HG02588 (cell line): ENCODE data around the gene MBOAT1.
"Not testable (repeated sequence)": the region's sequence is repeated elsewhere in the genome, so short reads cannot be mapped to it uniquely, and the experiment has no call there.

Experiments
- ATAC-seq: cut with Tn5 transposase; IDR thresholded peaks from one replicate; pipeline ENCODE4 v1.9.1; 2021; ENCODE audit warnings: mild to moderate bottlenecking, moderate library complexity; ENCODE audit not compliant: unreplicated experiment

MBOAT1 gene

DNA sequence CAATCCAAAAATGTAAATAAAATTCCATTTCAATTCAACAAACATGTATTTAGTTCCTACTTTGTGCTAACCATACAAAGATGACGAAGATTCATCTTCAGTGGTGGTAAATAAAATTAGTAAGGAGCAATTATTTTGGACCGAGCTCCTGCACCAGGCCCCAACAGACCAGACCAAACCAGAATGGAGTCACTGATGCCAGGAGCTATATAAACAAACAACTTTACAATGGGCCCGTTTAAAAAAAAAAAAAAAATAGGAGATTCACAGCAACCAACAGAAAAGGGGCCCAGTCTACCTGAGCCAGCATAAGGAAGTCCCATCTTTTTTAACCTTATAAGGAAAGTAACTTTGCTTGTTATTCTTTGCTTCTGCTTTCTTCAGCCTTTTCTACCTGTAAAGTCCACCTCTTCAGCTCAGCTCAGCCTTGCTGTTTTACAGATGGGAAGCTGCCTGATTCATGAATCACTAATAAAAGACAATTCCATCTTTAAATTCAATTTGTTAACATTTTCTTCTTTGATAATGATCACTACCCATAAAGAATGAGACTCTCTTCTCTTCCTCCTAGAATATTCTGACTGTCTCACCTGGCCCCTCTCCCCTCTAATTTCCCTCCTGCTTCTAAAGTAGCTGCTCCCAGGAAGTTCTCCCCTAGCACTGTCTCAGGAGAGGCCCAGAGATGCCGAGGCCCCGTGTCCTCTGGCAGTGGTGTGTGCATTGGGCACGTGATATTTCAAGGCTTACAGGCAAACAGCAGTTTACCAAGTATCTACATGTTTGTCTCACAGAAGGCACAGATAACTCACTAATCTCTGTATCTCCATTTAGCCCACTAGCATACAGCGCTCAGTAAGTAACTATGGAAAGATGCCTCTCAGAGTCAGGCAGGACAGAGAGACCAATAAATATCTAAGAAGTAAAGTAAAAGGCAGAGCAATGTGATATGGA is 8.4 kb downstream of the MBOAT1 start:
- no peak for ATAC-seq

DNA sequence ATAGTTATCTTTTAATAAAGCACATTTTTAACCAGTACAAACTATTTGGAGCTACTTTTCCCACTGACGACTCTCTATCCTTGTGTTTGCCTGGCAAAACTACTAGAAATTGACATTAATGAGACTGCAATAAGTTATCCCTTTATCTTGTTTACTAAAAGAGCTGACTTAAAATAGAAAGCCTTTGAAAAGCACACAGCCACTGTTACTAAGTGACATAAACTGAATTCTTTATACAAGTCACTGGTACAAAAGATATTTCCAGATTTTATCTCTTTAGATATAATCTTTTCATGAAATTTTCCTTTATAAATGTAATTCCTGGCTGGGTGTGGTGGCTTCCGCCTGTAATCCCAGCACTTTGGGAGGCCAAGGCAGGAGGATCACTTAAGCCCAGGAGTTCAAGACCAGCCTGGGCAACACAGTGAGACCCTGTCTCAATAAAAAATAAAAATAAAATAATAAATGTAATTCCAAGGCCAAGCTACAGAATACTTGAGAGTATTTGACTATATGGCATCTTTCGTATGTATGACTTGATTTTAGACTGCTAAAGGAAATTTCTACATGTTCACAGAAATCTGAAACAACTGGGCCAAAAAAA is 9.5 kb downstream of the MBOAT1 start:
- no peak for ATAC-seq

DNA sequence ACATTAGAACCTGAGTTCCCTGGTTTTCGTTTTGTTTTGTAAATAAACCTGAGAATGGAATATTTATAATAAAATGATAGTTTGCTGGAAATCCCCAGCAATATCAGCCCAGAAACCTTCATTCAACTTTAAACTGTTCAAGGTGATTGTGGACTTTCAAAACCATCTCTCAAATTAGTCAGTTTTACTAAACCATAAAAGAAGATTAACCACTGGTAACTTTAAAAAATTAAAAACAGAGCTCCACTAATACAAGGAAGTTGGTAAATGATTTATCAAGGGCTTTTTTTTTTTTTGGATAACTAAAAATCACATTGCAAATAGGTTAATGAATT is 10.0 kb downstream of the MBOAT1 start:
- ATAC-seq: no peak

DNA sequence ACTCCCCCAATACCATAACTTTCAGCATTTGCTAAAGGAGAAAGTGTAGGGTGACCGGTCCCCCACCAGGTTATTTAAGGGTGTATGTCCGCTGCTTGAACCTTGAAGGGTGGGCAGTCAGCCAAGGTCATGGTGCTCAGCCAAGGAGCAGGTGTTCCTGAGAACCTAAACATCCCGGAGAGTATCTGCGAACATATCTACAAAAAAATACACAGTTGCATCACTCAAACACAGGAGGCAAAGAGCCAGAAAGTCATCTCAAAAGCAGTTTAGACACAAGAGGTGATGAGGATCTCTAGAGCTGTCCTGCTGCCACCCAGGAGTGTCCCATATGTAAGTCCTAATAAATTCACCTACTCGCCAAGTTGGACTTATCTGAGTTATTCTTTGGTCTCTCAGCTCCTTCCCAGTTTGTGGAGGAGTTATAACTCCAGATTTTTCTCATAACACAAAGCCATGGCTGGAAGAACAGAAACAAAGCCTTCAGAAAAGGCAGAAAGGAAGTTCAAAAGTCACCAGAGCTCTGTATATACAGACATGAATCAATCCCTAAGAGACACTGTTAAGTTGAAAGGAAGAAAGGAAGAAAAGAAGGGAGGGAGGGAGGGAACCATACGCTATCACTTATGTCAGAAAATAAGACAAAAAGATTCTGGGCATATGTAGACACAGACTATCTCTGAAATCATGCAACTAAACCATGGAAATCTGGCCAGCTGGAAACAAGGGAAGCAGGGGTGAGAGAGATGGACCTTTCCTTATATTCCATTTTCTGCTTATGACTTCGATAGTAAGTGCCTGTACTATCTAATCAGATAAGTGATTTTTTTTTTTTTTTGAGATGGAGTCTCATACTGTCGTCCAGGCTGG is 11.3 kb downstream of the MBOAT1 start:
- no peak for ATAC-seq

DNA sequence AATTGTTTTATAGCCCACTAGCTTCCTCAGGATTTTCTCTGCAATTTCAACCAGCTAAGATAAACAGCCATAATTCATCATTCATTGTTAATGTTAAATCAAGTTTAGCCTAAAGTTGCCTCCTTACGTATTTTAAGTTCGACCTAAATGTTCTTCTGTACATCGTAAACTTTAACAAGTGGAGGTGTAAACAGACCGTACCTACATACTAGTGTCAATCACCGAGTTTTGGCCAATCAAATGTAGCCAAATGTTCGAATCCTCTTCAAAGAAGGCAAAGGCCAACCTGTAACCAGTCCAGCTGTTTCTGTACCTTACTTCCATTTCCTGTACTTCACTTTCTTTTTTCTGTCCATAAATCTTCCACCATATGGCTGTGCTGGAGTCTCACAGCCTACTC is 13.5 kb downstream of the MBOAT1 start:
- ATAC-seq: no peak

DNA sequence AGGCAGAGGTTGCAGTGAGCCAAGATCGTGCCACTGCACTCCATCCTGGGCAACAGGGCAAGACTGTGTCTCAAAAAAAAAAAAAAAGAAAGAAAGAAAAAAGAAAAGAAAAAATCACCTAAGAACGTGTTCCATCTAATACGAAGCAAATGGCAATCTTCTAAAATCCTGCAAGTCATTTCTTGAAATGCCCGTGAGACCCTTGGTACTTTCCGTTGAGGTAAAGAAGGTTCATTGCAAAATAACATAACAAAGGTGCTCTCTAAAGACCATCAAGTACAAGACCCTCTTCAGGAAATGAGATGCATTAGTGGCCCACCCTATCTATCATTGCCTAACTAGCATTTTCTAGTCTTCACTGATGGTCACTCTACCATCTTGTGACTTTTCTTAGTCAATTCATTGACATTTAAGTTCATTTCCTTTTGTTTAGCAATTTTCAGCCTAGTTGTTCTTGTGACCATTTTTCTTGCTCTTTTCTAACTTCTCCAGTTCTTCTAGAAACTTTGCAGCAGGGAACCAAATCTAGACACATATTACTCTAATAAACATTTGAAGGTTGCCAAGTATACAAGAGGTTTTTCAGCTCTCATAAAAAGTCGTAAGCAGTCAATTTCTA is 14.0 kb downstream of the MBOAT1 start:
- ATAC-seq: no peak

DNA sequence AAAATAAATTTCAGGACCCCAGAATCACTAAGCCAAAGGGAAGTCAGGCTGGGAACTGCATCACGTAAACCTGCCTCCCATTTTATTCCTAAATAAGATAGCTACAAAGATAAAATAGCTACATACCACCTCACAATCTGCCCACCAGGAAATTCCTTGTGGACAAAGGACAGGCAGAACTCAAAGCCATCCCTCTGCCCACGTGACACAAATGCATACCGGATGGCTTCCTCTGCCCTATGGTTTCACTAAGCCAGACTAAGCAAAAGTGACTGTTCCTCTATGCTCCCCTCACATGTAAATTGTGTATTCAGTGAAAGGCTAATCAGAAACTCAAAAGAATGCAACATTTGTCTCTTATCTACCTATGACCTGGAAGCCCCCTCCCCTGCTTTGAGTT is 15.0 kb downstream of the MBOAT1 start:
- ATAC-seq: no peak

DNA sequence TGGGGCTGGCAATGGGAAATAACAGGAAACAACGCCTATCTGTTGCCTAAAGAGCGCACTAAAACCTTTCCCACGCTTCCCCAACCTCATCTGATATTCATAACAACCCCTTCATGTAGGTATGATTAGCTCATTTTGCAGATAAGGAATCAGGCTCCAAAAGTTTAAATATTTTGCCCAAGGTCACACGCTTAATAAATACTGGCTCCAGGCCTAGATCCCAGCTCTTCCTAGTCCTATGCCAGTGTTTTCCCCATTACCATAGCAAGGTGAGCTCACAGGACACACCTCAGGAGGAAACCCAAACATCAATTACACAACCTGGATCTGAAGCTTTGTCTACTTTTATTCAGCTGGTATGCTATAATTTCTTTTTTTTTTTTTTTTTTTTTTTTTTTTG is 19.6 kb downstream of the MBOAT1 start:
- ATAC-seq: no peak

DNA sequence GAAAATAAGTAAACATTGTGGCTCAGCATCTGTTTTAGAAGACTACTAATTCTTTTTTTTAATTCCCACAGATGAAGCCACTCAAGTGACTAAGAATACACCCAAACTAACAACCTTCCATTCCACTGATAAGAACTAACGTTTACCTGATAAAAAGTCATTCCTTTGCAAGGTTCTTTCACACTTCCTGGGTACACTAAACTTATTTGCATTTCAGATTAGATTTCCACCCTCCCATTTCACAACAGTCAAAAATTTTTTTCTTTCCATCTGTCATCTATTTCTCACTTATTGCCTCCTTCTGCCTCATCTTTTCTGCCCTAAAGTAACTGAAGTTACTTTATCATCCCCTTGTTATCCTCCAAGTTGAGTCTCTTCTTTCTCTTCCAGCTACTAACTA is 20.3 kb downstream of the MBOAT1 start:
- ATAC-seq: no peak

DNA sequence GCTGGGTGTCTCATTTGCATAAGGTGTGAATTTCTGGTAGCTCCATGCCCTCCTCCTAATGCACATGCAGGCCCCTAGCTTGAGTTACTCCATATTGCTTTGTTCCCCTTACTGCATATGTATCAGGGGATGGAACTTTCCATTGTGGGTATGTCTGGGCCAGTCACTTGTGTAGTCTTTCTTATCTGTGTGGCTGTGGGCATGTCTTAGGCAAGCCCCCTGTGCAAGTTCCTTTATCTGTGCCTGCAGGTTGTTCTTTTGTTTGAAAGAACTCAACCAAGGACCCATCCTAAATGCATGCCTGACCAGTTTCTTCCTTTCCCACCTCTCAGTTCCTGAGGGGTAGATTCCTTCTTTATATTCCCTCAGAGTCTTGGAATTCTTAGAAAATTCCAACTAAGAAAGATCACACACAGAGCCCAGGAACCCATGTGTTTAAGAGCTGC is 23.6 kb downstream of the MBOAT1 start:
- ATAC-seq: no peak

DNA sequence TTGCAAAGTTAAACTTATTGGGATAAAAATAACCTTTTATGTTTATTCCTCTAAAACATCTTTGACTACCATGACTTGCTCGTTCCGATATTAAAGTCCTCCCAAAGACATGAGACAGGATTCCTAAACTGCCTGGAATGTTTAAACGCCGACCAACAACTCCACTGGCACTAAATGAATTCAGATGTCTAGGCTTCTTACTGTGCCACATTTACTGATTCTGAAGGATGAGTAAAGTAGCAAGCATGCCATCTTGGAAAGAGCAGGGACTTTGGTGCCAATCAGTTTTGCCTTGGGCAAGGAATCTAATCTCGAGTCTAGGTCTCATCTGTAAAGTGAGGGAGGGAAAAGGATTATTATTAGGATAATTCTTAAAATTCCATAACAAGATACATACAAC is 25.3 kb downstream of the MBOAT1 start:
- no peak for ATAC-seq

DNA sequence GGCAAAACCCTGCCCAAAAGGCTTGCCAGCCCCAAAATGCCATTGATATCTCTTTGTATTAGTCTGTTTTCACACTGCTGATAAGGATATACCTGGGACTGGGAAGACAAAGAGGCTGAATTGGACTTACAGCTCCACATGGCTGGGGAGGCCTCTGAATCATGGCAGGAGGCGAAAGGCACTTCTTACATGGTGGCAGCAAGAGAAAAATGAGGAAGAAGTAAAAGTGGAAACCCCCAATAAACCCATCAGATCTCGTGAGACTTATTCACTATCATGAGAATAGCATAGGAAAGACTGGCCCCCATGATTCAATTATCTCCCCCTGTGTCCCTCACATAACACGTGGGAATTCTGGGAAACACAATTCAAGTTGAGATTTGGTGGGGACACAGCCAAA is 28.6 kb downstream of the MBOAT1 start:
- no peak for ATAC-seq

DNA sequence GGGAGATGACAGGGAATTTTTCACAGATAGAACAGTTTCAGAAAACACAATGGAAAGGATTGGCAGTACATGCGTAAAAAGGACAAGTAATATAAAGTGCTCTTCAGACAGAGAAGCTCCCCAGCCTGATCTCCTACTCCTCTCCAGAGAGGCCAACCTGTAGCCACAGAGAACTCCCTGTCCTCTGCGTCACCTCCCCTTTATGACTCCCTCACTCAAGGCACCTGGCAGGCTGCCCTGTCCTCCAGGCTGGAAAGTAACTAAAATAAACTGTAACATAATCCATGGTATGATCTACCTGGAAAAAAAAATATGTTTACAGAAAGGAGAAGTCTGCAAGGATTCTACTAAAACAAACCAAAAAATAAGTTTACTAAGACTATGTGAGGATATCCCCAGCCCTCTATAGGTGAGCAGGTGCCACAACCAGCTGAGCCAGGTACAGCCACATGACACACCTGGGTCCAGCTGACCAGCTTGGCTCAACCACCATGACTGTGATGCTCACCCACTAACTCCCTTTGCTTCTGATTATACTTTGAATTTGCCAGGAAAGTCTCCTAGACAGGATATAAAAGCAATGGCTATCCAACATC is 29.2 kb downstream of the MBOAT1 start:
- no peak for ATAC-seq

DNA sequence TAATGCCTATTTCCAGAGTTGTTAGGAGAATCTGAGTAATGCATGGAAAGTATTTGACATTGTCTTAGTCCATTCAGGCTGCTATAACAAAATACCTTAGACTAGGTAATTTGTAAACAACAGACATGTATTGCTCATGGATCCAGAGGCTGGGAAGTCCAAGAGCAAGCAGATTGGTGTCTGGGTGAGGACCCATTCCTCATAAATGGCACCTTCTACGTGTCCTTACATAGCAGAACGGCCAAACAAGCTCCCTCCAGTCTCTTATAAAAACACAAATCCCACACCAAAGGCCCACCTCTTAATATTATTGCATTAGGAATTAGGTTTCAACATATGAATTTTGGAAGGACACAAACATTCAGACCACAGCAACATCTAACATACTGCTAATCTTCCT is 30.2 kb downstream of the MBOAT1 start:
- no peak for ATAC-seq

DNA sequence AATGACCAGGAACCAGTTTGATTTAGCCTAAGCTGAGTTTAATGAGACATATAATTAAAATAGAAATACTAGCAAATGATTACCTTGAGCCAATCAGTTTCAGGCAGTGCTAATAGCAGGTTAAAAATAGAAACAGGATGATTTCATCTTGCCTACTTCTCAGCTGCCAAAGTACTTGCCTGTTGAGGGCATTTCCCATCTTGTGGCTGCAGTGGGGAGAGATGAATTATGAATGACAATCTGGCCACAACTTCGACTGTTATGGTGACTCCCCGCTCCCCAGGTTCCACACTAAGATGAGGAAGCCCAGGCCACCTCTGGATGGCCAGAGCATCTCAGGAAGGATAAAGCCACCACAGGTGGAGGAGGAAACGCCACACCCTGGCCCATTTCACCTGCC is 31.3 kb downstream of the MBOAT1 start:
- ATAC-seq: peak; percentile 48

DNA sequence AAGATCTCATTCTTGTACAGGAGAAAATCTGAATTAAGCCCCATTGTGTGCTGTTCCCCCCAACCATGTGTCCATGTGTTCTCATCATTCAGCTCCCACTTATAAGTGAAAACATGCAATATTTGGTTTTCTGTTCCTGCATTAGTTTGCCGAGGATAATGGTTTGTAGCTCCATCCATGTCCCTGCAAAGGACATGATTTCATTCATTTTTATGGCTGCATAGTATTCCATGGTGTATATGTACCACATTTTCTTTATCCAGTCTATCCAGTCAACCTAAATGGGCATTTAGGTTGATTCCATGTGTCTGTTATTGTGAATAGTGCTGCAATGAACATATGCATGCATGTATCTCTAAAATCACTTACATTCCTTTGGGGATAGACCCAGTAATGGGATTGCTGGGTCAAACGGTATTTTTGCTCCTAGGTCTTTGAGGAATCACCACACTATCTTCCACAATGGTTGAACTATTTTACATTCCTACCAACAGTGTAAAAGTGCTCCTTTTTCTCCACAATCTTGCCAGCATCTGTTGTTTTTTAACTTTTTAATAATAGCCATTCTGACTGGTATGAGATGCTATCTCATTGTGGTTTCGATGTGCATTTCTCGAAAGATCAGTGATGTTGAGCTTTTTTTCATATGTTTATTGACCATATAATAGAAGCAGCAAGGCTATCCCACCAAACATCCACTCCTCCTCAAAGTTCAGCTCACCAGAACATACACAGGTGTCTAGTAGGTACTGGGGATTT is 32.8 kb downstream of the MBOAT1 start:
- not testable (repeated sequence) for ATAC-seq

DNA sequence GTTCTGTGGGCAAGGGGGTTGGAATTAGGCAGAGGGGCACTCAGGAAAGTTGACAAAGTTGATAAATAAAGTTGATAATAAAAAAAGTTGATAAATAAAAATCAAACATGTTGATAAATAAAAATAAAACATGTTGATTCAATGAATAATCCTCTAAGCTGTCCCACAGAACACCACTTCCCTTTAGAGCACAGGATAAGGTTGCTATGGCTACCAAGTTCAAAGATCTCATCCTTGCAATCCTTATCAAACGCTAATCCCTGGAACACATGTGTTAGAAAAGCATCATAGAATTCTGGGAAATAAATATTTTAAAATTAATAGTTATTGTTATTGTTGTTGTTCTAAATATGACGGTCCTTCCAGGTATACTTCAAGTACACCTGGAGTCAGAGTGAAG is 33.9 kb downstream of the MBOAT1 start:
- ATAC-seq: no peak

DNA sequence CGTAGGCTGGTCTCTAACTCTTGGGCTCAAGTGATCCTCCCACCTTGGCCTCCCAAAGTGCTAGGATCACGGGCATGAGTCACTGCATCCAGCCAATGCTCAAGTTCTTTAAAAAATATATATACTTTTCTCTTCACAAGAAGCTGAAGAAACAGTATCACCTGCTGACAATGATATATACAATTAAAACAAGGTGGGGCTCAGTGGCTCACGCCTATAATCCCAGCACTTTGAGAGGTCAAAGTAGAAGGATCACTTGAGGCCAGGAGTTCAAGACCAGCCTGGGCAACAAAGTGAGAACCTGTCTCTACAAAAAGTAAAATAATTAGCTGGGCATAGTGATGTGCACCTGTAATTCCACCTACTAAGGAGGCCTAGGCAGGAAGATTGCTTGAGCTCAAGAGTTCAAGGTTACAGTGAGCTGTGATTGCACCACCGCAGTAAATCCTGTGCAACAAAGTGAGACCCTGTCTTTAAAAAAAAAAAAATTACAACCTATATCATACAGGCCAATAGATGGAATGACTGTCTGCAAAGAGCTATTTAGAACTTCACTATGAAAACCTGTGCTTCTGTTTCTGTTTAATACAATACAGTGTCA is 36.4 kb downstream of the MBOAT1 start:
- no peak for ATAC-seq
